Stimulated activated naive CD8-positive, alpha-beta T cell treated with anti-CD3 and anti-CD28 coated beads, Interleukin-15, Interleukin-2, amounts not matched to agents 100 U/mL and 50 U/mL, for 24 hours (primary cell): Measurements from ENCODE around the gene PNMA8B.
A peak's percentile ranks its signal among the peaks of the same experiment; 100 is the strongest.
"Not testable (repeated sequence)": the region's sequence is repeated elsewhere in the genome, so short reads cannot be mapped to it uniquely, and the experiment has no call there.

Source experiments
- ATAC-seq: fragments of 150-1000 bp; cut with Tn5 transposase; one replicate; pipeline ENCODE4 v1.10.0; 2021
- DNase-seq: peaks from one replicate; pipeline ENCODE4 v3.0.0; 2021

The PNMA8B gene

GRCh38 chr19:46513461-46514236, 18.0 kb upstream of the PNMA8B start:
- DNase-seq, result peak; percentile 91
- peak; percentile 77 for ATAC-seq

GRCh38 chr19:46511237-46511636, 15.6 kb upstream of the PNMA8B start:
- ATAC-seq, result no peak
- DNase-seq, result no peak

GRCh38 chr19:46508206-46508605, 12.5 kb upstream of the PNMA8B start:
- no peak for DNase-seq
- ATAC-seq, result no peak

GRCh38 chr19:46503848-46504453, 8.3 kb upstream of the PNMA8B start:
- DNase-seq (no peak), ATAC-seq (no peak)

- ATAC-seq, result no peak
- DNase-seq, result no peak
Observed at GRCh38 chr19:46502891-46503290, 7.2 kb upstream of the PNMA8B start.

GRCh38 chr19:46499692-46500091, 4.0 kb upstream of the PNMA8B start:
- ATAC-seq, result no peak

GRCh38 chr19:46497773-46498172, 2.1 kb upstream of the PNMA8B start:
- ATAC-seq (no peak), DNase-seq (no peak)

More at GRCh38 chr19:46499692-46500091, 4.0 kb upstream of the PNMA8B start:
- DNase-seq, result no peak

- DNase-seq, ATAC-seq: not testable (repeated sequence)
Observed at GRCh38 chr19:46496886-46497285, 1.2 kb upstream of the PNMA8B start.

GRCh38 chr19:46496304-46496703, 637 bp upstream of the PNMA8B start:
- ATAC-seq, result no peak
- no peak for DNase-seq

GRCh38 chr19:46494941-46495785, 504 bp downstream of the PNMA8B start:
- no peak for DNase-seq
- no peak for ATAC-seq

- ATAC-seq, result no peak
- peak; percentile 7 for DNase-seq
Observed at GRCh38 chr19:46494146-46494940, 1.3 kb downstream of the PNMA8B start.

GRCh38 chr19:46493236-46494145, 2.2 kb downstream of the PNMA8B start:
- peak; percentile 39 for DNase-seq

GRCh38 chr19:46492841-46493235, 2.8 kb downstream of the PNMA8B start:
- DNase-seq (no peak), ATAC-seq (peak; percentile 37)

More at GRCh38 chr19:46493236-46494145, 2.2 kb downstream of the PNMA8B start:
- ATAC-seq, result no peak

- ATAC-seq (no peak), DNase-seq (no peak)
Observed at GRCh38 chr19:46491975-46492682, 3.5 kb downstream of the PNMA8B start.

- ATAC-seq (no peak), DNase-seq (no peak)
Observed at GRCh38 chr19:46490774-46491173, 4.9 kb downstream of the PNMA8B start.

GRCh38 chr19:46489445-46490272, 6.0 kb downstream of the PNMA8B start:
- no peak for ATAC-seq
- peak; percentile 30 for DNase-seq

GRCh38 chr19:46488551-46488950, 7.1 kb downstream of the PNMA8B start:
- no peak for DNase-seq

GRCh38 chr19:46487802-46488445, 7.7 kb downstream of the PNMA8B start:
- ATAC-seq, result peak; percentile 61

More at GRCh38 chr19:46488551-46488950, 7.1 kb downstream of the PNMA8B start:
- ATAC-seq, result no peak

More at GRCh38 chr19:46487802-46488445, 7.7 kb downstream of the PNMA8B start:
- DNase-seq, result peak; percentile 83
